ENCODE data around the gene SYNPO2L.
"Not testable (repeated sequence)": the region's sequence is repeated elsewhere in the genome, so short reads cannot be mapped to it uniquely, and the experiment has no call there.

SYNPO2L gene

GRCh38 chr10:73629165-73629564, 26.7 kb downstream of the SYNPO2L start:
- H3K4me3 ChIP-seq (ENCODE audit: low read length), result no peak overlapping the region
- no peak for TF ChIP-seq CTCF (IDR thresholded peaks at IDR 0.05; ENCODE audit: insufficient read depth, low read depth, low read length, missing control alignments)

GRCh38 chr10:73628405-73628804, 27.4 kb downstream of the SYNPO2L start:
- TF ChIP-seq CTCF (IDR thresholded peaks at IDR 0.05; ENCODE audit: insufficient read depth, low read depth, low read length, missing control alignments), result no peak
- peak; percentile 54 for DNase-seq (ENCODE audit: low read depth)
- H3K4me3 ChIP-seq (ENCODE audit: low read length), result no peak overlapping the region

More at GRCh38 chr10:73629165-73629564, 26.7 kb downstream of the SYNPO2L start:
- DNase-seq (ENCODE audit: low read depth), result no peak

GRCh38 chr10:73627300-73627699, 28.5 kb downstream of the SYNPO2L start:
- no peak for TF ChIP-seq CTCF (IDR thresholded peaks at IDR 0.05; ENCODE audit: insufficient read depth, low read depth, low read length, missing control alignments)
- H3K4me3 ChIP-seq (ENCODE audit: low read length), result no peak overlapping the region
- DNase-seq (ENCODE audit: low read depth), result no peak

GRCh38 chr10:73625884-73626752, 29.7 kb downstream of the SYNPO2L start:
- peak; percentile 98 for DNase-seq (ENCODE audit: low read depth)
- no peak for TF ChIP-seq CTCF (IDR thresholded peaks at IDR 0.05; ENCODE audit: insufficient read depth, low read depth, low read length, missing control alignments)
- peak overlapping the region; percentile 89 for H3K4me3 ChIP-seq (ENCODE audit: low read length)

- peak overlapping the region; percentile 89 for H3K4me3 ChIP-seq (ENCODE audit: low read length)
- no peak for TF ChIP-seq CTCF (IDR thresholded peaks at IDR 0.05; ENCODE audit: insufficient read depth, low read depth, low read length, missing control alignments)
- peak; percentile 77 for DNase-seq (ENCODE audit: low read depth)
These were observed 30.6 kb downstream of the SYNPO2L start for GRCh38 chr10:73625004-73625883.

GRCh38 chr10:73623056-73623455, 32.8 kb downstream of the SYNPO2L start:
- no peak for TF ChIP-seq CTCF (IDR thresholded peaks at IDR 0.05; ENCODE audit: insufficient read depth, low read depth, low read length, missing control alignments)
- H3K4me3 ChIP-seq (ENCODE audit: low read length), result no peak overlapping the region
- DNase-seq (ENCODE audit: low read depth), result no peak

- DNase-seq (ENCODE audit: low read depth); H3K4me3 ChIP-seq (ENCODE audit: low read length): not testable (repeated sequence)
These were observed 34.9 kb downstream of the SYNPO2L start for GRCh38 chr10:73620974-73621373.

- not testable (repeated sequence) for H3K4me3 ChIP-seq (ENCODE audit: low read length); DNase-seq (ENCODE audit: low read depth)
These were observed 38.7 kb downstream of the SYNPO2L start for GRCh38 chr10:73617143-73617542.
